NCI-H2029 (cell line): ENCODE results near the gene RPAP3.

Experiments used
- DNase-seq: peaks from one replicate; lab custom pipeline; 2025; lab: John Stamatoyannopoulos, UW

Gene RPAP3

GRCh38 chr12:47743311-47743860, 37.6 kb upstream of the RPAP3 start:
- no peak for DNase-seq

DNA sequence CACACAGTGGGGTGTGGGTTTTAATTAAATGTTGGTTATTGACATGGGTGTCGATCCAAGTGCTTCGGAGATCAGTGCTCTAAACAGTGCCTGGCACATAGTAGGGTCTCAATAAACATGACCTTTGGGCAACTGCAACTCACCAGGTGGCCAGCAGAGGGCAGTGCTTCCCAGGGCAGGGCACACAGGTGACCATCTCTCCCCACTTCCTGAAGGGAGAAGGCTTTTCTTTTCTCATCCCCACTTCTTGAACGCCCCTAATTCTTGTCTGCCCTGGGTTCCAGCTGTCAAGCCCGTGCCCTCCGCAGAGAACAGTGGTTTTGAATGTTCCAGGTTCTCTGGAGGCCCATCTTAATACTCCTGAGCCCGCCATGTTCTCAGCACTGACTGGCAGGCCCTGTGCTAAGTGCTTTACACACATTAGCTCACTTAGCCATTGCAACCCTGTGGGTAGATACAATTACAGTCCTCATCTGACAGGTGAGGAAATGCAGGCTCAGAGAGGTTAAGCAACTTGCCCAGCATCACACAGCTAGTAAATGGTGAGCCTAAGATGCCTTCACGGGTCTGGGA, 36.5 kb upstream of the RPAP3 start:
- DNase-seq = no peak

DNA sequence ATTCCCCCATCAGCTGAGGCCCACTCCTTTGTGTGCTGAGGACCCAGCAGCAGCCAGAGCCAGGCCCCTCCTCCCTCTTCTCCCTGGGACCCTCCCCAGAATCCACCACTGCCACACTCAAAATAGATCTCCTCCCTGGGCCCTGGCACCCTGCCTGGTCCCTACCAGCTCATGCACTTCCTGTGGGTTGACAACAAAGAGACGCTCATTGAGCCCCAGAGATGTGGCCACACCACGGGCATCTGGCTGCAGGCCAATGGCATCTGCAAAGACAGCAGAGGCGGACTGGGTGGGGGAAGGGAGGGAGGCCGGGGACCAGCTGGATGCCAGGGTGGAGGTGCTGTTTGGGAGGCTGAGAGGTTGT, 35.5 kb upstream of the RPAP3 start:
- peak; percentile 98 for DNase-seq

DNA sequence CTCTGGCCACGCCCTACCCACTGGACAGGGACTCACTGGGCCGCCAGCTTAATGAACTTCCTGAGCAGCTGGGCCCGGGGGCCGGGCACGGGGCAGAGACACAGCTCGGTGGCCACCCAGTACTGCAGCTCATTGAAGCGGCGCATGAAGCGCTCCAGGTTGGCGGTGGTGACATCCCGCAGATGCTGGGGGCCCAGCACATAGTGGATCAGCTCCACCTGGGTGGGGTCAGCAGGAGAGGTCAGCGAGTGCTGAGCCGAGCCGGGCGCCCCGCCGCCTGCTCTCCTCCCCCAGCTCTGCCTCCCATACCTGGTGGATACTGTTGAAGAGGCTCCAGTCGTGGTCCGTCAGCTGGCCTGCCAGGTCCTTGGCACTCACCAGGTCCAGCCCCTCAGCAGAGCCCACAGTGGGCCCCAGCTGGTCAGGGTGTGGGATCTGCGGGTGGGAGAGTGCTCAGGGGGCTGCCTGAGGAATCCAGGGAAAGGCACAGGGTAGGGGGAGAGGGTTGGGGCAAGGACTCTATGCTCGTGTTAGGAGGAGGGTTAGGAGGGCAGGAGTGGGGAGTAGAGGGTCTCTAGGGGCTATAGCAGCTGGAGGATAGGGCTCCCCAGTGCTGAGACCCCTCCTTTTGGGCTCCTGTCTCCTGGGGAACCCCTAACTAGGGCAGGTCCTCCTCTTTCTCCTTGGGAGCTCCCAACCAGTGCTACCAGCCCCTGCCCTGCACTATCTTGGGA, 34.9 kb upstream of the RPAP3 start:
- no peak for DNase-seq

DNA sequence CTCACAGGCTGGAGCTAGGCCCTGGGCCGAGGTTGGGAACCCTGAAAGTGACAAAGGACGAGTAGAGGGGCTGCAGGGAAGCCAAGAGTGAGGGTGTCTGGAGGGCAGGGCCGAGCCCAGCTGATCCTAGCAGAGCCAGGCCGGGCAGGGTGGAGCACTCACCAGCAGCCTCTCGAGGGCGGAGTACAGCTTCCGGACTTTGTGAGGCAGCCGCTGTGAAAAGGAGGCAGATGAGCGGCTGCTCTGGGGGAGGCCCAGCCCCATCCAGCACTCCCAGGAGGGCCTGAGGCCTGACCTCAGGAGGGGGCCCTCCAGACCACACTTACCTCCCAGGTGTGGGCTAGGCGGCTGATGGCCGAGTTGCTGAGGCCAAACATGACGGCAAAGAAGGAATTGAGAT, 34.1 kb upstream of the RPAP3 start:
- DNase-seq = no peak

- no peak for DNase-seq
Observed at GRCh38 chr12:47739297-47739696, 33.5 kb upstream of the RPAP3 start.

- no peak for DNase-seq
Observed at GRCh38 chr12:47737936-47738594, 32.2 kb upstream of the RPAP3 start.

- DNase-seq = no peak
Observed at GRCh38 chr12:47736877-47737676, 31.2 kb upstream of the RPAP3 start.

DNA sequence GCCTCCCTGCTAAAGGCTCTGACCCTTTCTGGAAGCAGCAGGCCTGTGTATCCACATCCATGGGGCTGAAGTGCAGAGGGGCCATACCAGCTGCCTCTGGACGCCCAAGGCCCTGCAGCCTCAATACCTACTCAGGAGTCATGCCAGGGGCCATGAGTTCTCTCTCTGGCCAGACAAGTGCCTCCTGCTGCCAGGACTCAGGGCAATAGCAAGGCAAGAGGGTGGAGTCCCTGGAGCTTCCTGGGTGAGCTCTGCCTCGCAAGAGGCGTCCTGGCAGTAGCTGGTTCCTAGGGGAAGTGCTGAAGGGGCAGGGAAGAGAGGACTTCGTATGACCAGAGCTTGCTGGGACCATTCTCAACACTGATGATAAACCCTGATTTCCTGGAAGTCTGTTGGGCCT, 30.4 kb upstream of the RPAP3 start:
- DNase-seq = no peak

GRCh38 chr12:47735649-47736048, 29.8 kb upstream of the RPAP3 start:
- no peak for DNase-seq

DNA sequence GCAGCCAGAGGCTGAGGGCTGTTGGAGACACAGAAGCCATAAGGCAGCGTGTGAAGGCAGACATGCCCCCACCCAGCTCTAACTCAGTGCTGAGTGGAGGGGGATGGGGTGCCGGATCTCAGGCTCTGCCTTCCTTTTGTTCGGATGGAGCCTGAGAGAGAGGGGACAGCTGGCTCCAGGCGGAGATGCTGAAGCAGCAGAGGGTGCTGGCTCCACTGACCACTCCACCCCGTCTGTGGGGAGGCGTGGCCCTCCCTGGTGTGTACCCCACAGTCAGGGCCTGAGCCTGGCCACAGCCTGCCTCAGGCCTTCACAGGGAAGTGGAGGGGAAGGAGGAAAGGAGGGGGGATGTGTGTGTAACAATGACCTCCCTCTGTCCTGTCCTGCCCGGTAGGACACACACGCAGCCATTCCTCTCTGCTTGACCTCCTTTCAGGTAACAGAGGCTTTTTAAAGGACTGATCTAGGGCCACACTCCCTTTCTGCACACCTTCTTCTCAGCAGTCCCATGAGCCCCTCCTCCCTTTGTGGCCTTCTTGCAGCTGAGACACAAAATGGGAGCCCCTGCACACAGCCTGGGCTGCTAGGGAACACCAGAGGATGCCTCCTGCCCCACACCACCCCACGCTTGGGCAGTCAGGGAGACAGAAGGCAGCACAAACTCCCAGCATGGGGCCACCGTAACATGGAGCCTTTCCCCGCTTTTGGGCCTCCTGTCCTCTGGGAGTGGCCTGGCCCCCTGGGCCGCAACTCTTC, 29.1 kb upstream of the RPAP3 start:
- no peak for DNase-seq

DNA sequence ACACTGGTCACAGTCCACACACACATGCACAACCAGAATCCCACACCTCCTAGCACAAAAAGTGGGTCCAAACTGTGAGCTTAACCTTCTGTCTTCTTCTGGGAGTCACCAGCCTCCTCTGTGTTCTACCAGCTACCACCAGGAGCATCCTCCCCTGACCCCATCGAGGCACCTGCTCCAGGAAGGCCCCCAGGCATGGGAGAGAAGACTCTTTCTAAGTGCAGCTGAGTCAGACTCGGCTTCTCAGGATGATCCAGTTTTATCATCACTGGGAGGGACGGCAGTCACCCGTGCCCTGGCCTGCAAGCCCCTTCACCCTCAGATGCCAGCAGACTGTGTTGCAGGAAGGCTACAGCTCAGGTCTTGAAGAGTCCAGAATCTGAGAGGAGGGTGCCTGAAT, 27.3 kb upstream of the RPAP3 start:
- DNase-seq = no peak

- DNase-seq = no peak
Observed at GRCh38 chr12:47732504-47732903, 26.7 kb upstream of the RPAP3 start.

GRCh38 chr12:47731723-47732122, 25.9 kb upstream of the RPAP3 start:
- no peak for DNase-seq

DNA sequence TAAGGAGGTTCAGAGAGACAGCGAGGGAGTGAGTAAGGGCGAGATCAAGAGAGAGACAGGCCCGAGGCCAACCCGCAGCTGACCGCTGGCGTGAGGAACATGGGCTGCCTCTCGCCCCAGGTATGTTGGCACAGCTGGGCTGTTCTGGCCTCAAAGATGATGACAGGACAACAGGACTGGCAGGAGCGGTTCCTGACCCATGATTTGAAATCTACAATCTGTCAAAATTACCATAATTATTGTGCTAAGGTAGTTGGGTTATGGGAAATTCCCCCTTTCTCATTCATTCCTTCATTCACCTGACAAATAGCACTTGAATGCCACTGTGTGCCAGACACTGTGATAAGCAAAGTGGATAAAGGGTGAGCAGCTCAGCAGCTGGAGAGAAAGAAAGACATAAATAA, 24.5 kb upstream of the RPAP3 start:
- peak; percentile 49 for DNase-seq

DNA sequence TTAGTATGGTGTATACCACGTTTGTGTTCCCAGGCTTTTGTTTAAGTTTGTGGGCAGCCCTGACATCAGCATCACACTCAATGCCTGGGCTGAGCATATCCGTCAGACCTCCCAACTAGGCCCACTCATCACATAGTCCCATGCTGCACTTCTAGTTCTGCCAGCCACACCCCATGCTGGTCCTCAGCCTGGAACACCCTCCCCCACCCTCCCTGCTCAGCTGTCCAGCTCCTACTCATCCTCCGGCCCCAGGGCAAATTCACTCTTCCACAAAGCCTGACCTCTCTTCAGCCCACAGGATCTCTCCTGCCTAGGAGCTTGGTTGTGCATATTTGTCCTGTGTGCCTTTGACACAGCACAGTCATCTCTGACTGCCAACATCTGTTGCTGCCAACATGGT, 23.4 kb upstream of the RPAP3 start:
- no peak for DNase-seq

DNA sequence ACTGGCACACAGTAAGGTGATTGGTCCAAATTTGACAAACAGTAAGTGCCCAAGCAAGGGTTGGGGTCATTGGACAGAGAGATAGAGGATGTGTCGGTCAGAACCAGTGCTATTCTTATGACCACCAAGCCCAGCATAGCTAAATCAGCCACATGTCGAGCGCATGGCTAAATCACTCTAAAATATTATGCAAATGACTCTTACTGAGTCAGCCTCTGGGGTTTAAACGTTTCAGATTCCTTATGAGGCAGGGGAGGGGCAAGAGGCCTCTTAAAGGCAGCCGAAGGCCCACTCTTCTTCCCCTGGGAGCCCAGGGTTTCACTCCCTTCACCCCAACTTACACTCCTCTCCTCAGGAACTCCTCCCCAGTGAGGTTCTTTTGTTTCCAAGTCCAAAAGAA, 20.1 kb upstream of the RPAP3 start:
- no peak for DNase-seq

GRCh38 chr12:47725091-47725772, 19.4 kb upstream of the RPAP3 start, which contains the start of gene ENDOU:
Gene ENDOU (minus strand): TSS chr12:47725490. CDS start chr12:47725413, 77 bp downstream.
- no peak for DNase-seq

- DNase-seq = no peak
Observed at GRCh38 chr12:47722941-47723631, 17.3 kb upstream of the RPAP3 start.

DNA sequence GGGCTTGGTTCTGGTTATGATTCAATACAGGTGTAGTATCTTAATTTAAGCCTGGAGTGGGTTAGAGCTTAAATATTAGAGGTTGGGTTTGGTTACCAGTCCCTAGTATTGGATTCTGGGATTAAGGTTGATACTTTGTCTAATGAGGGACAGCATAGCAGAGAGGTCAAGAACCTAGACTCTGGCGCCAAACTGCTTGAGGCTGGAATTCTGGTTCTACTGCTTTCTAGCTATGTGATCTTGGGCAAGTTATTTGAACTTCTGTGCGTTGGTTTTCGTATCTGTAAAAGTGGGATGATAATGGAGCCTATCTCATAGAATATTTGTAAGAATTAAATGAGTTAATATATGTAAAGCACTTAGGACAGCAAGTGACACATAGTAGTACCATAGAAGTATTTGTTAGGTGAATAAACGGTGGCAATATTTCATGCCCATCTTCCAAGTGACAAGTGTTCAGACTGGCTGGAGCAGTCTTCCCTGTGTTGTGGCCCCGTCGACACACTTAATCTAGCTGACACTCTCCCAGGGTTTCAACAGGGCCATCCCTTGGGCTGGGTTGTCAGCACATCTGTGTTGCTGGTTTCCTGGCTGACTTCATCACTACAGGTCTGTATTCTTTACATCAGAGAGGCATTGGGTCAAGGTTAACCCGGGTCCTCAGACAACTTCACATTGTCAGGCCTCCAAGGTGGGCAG, 16.5 kb upstream of the RPAP3 start:
- DNase-seq = no peak
